HL-60 (cell line): ENCODE data around the gene PANX1.

Experiments
- DNase-seq, 2 experiments: peaks; one replicate each; pipeline ENCODE4 v3.0.0-alpha.2; 2010 to 2020; ENCODE audit warnings: low read depth in 1 of 2, low spot score in 1 of 2
- H3K27ac ChIP-seq: fragments of 250-450 bp; sonication (Bioruptor Pico); replicated peaks from 2 replicates; pipeline ENCODE4 v1.5.1; 2020; ENCODE audit warnings: mild to moderate bottlenecking, moderate library complexity
- H3K27me3 ChIP-seq: fragments of 250-450 bp; sonication (Bioruptor Pico); 2 replicates; pipeline ENCODE4 v1.5.1; 2021; ENCODE audit warnings: mild to moderate bottlenecking, moderate library complexity; ENCODE audit not compliant: insufficient read depth, poor library complexity, severe bottlenecking
- H3K4me3 ChIP-seq: replicated peaks from 2 replicates; pipeline ENCODE4 v1.5.1; 2011; ENCODE audit warnings: mild to moderate bottlenecking, control low read depth, low read length; ENCODE audit not compliant: insufficient read depth
- GABPA ChIP-seq: IDR thresholded peaks from 2 replicates; pipeline ENCODE4 v1.6.1; 2012; ENCODE audit warnings: low read depth
- POLR2AphosphoS5 ChIP-seq: IDR thresholded peaks from 2 replicates; pipeline ENCODE4 v1.6.1; 2012; ENCODE audit warnings: low read depth
- SPI1 ChIP-seq: IDR thresholded peaks from 2 replicates; pipeline ENCODE4 v1.6.1; 2012; ENCODE audit warnings: low read depth, mild to moderate bottlenecking, borderline replicate concordance
- TF ChIP-seq, protein P1 (sequence below): IDR thresholded peaks from one replicate; pipeline ENCODE4 v1.5.1; 2011; ENCODE audit warnings: low read length, control low read depth, inconsistent platforms; ENCODE audit not compliant: insufficient read depth
- TF ChIP-seq, protein P2 (sequence below): IDR thresholded peaks from 2 replicates; pipeline ENCODE4 v1.6.1; 2012; ENCODE audit warnings: low read depth; ENCODE audit not compliant: insufficient replicate concordance

PANX1 gene

DNA sequence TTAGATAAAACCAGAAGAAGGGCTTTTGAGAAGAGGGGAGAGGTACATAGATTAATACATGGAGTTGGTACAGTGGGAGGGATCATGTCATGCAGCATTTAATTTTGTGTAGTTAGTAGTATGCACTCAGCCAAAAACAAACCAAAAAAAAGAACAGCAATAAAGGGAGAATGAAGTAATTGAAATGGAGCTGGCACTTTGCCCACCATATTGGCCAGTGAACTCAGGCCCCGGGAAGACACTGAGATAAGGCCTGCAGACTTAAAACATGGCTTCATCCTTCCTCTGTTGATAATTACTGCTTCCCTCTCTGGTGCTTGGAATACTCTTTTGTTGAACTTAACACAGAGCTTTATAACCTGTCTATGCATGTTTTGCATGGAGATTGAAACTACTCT, 3.1 kb downstream of the PANX1 start:
- Histone ChIP-seq H3K27ac (no peak overlapping the region), H3K4me3 (no peak overlapping the region), H3K27me3 (no peaks in the 10 kb centered on the region)
- DNase-seq = no peak
- TF ChIP-seq, protein P1, sequence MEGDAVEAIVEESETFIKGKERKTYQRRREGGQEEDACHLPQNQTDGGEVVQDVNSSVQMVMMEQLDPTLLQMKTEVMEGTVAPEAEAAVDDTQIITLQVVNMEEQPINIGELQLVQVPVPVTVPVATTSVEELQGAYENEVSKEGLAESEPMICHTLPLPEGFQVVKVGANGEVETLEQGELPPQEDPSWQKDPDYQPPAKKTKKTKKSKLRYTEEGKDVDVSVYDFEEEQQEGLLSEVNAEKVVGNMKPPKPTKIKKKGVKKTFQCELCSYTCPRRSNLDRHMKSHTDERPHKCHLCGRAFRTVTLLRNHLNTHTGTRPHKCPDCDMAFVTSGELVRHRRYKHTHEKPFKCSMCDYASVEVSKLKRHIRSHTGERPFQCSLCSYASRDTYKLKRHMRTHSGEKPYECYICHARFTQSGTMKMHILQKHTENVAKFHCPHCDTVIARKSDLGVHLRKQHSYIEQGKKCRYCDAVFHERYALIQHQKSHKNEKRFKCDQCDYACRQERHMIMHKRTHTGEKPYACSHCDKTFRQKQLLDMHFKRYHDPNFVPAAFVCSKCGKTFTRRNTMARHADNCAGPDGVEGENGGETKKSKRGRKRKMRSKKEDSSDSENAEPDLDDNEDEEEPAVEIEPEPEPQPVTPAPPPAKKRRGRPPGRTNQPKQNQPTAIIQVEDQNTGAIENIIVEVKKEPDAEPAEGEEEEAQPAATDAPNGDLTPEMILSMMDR = no peak
- TF ChIP-seq, protein P2, sequence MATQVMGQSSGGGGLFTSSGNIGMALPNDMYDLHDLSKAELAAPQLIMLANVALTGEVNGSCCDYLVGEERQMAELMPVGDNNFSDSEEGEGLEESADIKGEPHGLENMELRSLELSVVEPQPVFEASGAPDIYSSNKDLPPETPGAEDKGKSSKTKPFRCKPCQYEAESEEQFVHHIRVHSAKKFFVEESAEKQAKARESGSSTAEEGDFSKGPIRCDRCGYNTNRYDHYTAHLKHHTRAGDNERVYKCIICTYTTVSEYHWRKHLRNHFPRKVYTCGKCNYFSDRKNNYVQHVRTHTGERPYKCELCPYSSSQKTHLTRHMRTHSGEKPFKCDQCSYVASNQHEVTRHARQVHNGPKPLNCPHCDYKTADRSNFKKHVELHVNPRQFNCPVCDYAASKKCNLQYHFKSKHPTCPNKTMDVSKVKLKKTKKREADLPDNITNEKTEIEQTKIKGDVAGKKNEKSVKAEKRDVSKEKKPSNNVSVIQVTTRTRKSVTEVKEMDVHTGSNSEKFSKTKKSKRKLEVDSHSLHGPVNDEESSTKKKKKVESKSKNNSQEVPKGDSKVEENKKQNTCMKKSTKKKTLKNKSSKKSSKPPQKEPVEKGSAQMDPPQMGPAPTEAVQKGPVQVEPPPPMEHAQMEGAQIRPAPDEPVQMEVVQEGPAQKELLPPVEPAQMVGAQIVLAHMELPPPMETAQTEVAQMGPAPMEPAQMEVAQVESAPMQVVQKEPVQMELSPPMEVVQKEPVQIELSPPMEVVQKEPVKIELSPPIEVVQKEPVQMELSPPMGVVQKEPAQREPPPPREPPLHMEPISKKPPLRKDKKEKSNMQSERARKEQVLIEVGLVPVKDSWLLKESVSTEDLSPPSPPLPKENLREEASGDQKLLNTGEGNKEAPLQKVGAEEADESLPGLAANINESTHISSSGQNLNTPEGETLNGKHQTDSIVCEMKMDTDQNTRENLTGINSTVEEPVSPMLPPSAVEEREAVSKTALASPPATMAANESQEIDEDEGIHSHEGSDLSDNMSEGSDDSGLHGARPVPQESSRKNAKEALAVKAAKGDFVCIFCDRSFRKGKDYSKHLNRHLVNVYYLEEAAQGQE = no peak
- TF ChIP-seq SPI1 = no peak
- TF ChIP-seq GABPA = no peak
- TF ChIP-seq POLR2AphosphoS5 = no peak

DNA sequence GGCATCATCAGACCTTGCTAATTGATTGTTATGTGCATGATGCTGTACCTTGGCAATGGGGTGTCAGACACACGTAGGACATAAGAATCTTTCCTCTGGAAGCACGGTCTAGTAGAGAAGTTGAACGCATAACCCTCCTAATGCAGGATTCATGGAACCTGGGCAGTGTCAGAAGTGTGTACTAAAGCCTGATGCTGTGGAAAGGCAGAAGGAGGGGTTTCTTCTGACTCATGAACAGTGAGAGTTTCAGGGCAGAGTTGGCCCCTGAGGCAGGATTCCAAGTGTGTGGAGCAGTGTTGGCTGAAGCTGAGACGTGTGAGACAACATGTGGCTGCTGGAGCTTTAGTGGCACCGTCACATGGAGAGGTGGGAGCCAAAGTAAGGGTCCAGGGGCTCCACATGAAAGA, 3.5 kb downstream of the PANX1 start:
- TF ChIP-seq, protein P1 = no peak
- TF ChIP-seq SPI1 (no peak), POLR2AphosphoS5 (no peak), GABPA (no peak)
- TF ChIP-seq, protein P2 = no peak
- DNase-seq = no peak
- H3K27me3 ChIP-seq = no peaks in the 10 kb centered on the region
- H3K4me3 ChIP-seq = no peak overlapping the region
- no peak overlapping the region for H3K27ac ChIP-seq

DNA sequence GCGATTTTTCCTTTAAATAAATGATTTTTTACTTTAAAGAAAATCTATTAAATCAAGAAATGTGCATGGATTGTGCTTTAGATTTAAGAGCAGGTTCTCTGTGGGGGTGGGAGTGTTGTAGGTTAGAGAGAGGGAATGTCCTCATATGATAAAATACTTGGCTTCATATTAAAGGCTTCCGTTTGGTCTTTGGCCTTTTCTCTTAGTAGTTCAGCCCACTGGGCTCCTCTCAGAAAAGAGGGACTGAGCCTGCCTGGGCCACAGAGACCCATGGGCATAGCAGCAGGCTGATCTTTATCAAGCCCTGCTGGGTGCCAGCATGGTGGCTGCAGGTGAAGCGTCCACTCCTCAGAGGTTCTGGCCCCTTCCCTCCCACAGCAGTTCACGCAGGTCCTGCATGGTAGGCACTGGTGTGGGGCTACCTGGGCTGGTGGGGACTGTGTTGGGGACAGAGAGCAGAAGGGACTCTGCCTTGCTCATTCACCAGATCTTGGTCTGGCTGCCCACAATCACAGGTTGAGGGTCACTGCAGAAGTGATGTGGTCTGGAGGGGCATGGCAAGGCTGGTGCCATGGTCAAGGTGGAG, 4.3 kb downstream of the PANX1 start:
- TF ChIP-seq POLR2AphosphoS5 (no peak), GABPA (no peak), SPI1 (no peak)
- TF ChIP-seq, protein P2 = no peak
- TF ChIP-seq, protein P1 = no peak
- no peak overlapping the region for H3K4me3 ChIP-seq
- no peak overlapping the region for H3K27ac ChIP-seq
- H3K27me3 ChIP-seq = no peaks in the 10 kb centered on the region
- no peak for DNase-seq
